B cell (primary cell): ENCODE results near the gene BMP7.

ENCODE experiments used
- EZH2 ChIP-seq: IDR thresholded peaks from 2 replicates; pipeline ENCODE4 v1.6.1; 2012; ENCODE audit warnings: borderline replicate concordance, low read depth, mild to moderate bottlenecking, moderate library complexity, low read length; ENCODE audit not compliant: insufficient read depth, poor library complexity, severe bottlenecking
- TF ChIP-seq, protein P1 (sequence below): fragments of 200-600 bp; IDR thresholded peaks from one replicate; pipeline ENCODE4 v1.8.0; 2022; ENCODE audit warnings: antibody characterized with exemption, mild to moderate bottlenecking

DNA sequence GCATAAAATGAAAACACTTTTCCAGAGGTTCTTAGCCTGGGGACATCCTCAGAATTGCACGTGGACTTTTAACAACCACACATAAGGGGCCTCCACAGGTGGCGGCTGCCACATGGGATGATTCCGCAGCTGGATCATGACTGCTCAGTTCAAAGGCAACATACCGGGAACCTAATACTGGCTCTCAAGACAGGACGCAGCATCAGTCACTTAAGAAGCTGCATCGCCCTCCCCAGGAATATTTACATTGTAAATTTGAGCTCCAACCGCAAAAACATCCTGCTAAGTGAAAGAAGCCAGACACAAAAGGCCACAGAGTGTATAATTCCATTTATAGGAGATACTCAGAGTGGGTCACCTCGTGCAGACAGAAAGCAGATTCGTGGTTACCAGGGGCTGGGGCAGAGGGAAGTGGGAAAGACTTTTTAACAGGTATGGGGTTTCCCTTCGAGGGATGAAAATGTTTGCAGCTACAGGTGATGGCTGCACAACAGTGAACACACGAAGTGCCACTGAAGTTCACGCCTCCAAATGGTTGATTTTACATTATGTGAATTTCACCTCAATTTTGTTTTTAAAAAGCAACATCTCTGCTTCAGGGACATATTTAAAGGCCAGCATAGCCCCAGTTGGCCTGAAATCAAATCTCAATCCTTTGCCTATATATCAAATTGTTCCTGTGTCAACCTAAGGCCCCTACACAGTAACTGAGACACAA, 141.5 kb downstream of the BMP7 start:
- TF ChIP-seq, protein P1, sequence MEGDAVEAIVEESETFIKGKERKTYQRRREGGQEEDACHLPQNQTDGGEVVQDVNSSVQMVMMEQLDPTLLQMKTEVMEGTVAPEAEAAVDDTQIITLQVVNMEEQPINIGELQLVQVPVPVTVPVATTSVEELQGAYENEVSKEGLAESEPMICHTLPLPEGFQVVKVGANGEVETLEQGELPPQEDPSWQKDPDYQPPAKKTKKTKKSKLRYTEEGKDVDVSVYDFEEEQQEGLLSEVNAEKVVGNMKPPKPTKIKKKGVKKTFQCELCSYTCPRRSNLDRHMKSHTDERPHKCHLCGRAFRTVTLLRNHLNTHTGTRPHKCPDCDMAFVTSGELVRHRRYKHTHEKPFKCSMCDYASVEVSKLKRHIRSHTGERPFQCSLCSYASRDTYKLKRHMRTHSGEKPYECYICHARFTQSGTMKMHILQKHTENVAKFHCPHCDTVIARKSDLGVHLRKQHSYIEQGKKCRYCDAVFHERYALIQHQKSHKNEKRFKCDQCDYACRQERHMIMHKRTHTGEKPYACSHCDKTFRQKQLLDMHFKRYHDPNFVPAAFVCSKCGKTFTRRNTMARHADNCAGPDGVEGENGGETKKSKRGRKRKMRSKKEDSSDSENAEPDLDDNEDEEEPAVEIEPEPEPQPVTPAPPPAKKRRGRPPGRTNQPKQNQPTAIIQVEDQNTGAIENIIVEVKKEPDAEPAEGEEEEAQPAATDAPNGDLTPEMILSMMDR = no peak
- TF ChIP-seq EZH2 = no peak
